IPS-15b (cell line): ENCODE results near the gene MVK.

Experiments
- H3K27me3 ChIP-seq: one replicate; pipeline ENCODE4 v1.6.1; 2013; ENCODE audit warnings: low read length; ENCODE audit not compliant: control insufficient read depth, insufficient read depth
- H3K36me3 ChIP-seq: one replicate; pipeline ENCODE4 v1.6.1; 2013; ENCODE audit warnings: low read length; ENCODE audit not compliant: control insufficient read depth, insufficient read depth
- H3K4me1 ChIP-seq: one replicate; pipeline ENCODE4 v1.6.1; 2013; ENCODE audit warnings: mild to moderate bottlenecking, low read length; ENCODE audit not compliant: control insufficient read depth, insufficient read depth
- H3K4me3 ChIP-seq: one replicate; pipeline ENCODE4 v1.5.1; 2013; ENCODE audit warnings: low read depth, low read length
- H3K9ac ChIP-seq: one replicate; pipeline ENCODE4 v1.6.1; 2013; ENCODE audit warnings: low read depth, mild to moderate bottlenecking, low read length
- H3K9me3 ChIP-seq: one replicate; pipeline ENCODE4 v1.6.1; 2013; ENCODE audit warnings: mild to moderate bottlenecking, low read length; ENCODE audit not compliant: control insufficient read depth, insufficient read depth

MVK gene

DNA sequence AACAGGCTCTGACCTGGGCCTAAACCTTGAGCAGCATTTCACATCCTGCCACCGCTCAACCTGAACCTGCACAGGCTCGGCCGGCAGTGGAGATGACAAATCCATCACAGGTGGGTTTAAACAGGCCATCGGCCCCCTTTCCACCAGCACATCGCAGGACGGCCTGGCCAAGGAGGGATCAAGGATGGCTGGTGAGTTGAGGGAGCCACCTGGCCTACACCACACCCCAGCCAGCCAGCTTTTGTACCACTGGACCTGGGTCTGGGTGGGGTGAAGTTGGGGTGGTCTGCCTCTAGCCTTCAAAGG lies 14.4 kb upstream of the MVK start:
- no peak overlapping the region for H3K4me3 ChIP-seq
- no peak overlapping the region for H3K9ac ChIP-seq
- H3K9me3 ChIP-seq, result no peaks in the 10 kb centered on the region
- H3K27me3 ChIP-seq, result no peaks in the 10 kb centered on the region
- peaks cover 10% of the 10 kb centered on the region for H3K36me3 ChIP-seq
- no peaks in the 10 kb centered on the region for H3K4me1 ChIP-seq

DNA sequence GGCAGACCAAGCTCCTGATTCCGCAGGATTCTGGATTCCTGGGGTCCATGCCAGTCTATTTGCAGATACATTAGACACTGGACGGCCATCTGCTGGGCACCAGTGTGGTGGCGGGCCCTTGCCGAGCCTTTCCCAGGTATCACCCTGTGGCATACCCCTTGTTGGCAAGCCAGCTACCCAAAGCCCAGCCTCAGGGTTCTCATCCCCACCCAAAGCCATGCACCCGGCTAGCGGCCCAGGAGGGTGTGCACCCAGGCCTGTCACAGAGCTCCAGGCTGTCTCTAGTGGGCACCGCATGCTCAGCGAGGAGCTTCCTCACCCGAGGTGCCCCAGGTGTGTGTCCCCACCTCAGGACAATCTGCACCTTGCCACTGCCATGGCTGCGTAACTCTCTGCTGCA lies 14.0 kb upstream of the MVK start:
- Histone ChIP-seq H3K27me3 (no peaks in the 10 kb centered on the region), H3K4me1 (no peaks in the 10 kb centered on the region), H3K4me3 (no peak overlapping the region), H3K36me3 (peaks cover 10% of the 10 kb centered on the region), H3K9ac (no peak overlapping the region), H3K9me3 (no peaks in the 10 kb centered on the region)

DNA sequence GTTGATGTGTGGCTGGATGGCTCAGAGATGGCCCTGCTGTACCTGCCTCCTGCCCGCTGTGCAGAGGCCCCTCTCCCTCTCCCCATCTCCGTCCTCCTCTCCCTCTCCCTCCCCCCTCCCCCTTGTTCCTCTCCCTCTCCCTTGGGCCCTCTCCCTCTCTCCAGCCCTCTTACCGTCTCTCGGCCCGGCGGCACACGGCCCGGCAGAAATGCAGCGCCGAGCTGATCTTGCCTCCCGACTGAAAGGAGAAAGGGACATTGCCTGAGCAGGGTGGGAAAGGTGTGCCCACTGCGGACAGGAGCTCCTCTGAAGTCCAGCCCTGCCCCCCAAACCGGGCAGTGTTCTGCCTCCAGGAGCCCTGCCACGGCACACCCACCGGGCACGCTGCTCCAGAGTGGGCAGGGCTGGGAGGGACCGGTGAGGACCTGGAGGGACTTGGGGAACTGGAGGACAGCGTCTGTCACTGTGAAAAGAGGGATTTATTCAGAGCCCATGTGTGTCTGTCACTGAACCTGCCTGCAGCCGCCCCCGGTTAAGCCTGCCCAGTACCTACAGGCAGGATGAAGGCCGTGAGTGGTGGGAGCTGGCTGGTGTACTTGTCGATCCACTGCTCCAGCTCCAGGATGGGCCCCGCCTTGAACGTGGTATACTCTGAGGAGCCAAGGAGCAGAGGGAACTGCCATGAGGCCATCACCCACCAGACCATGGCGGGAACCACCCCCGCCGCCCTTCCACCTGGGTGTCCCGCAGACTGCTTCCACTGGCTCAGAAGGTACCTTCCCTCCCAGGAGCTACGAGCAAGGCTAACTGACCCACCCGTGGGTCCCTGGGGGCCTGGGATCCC lies 12.5 kb upstream of the MVK start:
- no peaks in the 10 kb centered on the region for H3K4me1 ChIP-seq
- H3K36me3 ChIP-seq, result peaks cover 10% of the 10 kb centered on the region

DNA sequence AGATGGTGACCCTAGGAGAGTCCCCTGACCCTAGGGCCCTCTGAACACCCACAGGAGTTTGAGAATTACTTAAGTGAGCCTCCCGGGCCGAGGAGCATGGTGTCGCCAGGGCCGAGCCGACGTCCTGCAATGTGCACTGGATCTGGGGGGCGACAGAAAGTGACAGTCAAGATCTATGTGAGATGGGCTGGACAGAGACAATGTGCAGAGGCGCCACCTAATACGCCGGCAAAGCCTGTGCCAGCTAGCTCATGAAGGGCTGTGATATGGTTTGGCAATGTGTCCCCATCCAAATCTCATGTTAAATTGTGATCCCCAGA lies 11.9 kb upstream of the MVK start:
- Histone ChIP-seq H3K9ac (no peak overlapping the region), H3K27me3 (no peaks in the 10 kb centered on the region), H3K4me1 (no peaks in the 10 kb centered on the region), H3K9me3 (no peaks in the 10 kb centered on the region), H3K36me3 (peaks cover 10% of the 10 kb centered on the region), H3K4me3 (no peak overlapping the region)

More for the DNA sequence above, 12.5 kb upstream of the MVK start:
- no peak overlapping the region for H3K4me3 ChIP-seq
- H3K27me3 ChIP-seq, result no peaks in the 10 kb centered on the region
- H3K9me3 ChIP-seq, result no peaks in the 10 kb centered on the region
- H3K9ac ChIP-seq, result no peak overlapping the region

DNA sequence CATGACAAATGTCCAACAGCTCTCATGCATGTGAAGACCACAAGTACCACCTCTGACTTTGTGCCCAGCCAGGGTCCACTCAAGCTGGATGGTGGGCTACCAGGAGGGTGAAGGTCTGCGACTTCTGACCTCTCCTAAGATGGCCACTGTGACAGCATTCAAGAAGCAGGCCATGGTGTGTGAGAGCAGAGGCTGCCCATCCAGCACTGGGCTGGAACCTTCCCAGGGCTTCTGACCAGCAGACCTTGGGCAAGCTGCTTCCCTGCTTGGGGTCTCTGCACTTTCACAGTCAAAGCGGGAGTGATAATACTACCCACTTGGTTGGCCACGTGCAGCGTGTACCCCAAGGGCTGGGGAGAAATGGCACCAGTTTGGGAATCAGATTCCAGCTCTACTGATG lies 10.7 kb upstream of the MVK start:
- Histone ChIP-seq H3K27me3 (no peaks in the 10 kb centered on the region), H3K4me1 (no peaks in the 10 kb centered on the region), H3K9ac (no peak overlapping the region), H3K9me3 (no peaks in the 10 kb centered on the region), H3K4me3 (no peak overlapping the region), H3K36me3 (peaks cover 17% of the 10 kb centered on the region)

DNA sequence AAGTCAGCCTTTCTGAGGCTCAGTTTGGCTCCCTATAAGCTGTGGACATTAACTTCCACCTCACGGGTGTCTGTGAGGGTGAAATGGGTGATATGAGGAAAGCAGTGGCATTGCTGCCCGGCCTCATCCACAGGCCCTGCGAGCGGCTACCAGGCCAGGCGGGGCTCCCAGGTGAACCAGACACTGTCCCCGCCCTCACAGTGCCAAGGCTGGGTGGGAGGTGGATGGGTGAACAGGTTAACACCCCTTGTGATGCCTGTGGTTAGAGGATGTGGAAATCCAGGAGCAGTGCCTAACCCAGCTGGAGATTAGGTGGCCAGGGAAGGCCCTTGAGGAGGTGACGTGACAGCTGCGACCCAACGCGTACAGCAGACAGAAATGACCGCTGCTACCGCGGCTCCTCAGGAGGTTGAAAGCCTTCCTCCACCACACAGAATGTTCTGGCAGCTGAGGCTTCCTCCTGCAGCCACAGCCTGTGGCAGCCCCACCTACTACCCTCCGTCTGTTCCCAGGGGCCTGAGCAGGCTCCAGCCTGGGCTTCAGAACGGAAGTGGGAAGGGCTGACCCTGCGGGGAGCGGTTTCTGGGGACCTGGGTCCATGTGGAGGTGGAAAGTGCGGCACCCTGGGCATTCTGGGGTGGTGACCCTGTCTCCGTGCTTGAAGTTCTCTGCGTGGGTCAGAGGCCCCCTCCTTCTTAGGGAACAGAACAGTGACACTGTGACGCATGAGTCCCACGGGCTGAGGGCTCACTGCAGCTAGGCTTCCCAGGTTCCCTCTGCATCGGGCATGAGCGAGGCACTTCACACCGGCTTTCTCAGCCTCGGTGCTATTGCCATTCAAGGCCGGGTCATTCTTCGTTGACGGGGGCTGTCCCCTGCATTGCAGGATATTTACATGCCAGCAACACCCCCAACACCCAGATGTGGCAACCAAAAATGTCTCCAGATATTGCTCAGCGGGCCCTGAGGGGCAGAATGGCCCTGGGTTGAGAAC lies 10.0 kb upstream of the MVK start:
- H3K36me3 ChIP-seq, result peaks cover 17% of the 10 kb centered on the region
- no peak overlapping the region for H3K9ac ChIP-seq
- H3K27me3 ChIP-seq, result no peaks in the 10 kb centered on the region
- H3K4me1 ChIP-seq, result no peaks in the 10 kb centered on the region
- H3K9me3 ChIP-seq, result no peaks in the 10 kb centered on the region
- no peak overlapping the region for H3K4me3 ChIP-seq

DNA sequence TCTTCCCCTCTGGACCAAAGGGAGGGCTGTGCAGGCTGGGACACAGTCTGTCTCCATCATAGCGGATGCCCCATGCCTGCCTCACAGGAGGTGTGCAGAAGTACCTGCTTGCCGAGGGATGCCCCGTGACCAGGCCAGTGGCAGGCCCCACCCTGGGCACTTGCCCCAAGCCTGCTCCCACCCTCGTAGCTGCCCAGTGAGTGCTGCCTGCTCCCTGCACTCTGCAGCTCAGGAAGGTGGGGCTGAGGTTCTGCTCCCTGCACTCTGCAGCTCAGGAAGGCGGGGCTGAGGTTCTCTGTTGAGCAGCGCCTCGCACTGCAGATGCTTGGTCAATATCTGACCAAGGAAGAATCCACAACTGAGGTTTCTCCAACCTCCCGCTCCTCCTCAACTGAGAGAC lies 7.2 kb upstream of the MVK start:
- H3K36me3 ChIP-seq, result peaks cover 17% of the 10 kb centered on the region

DNA sequence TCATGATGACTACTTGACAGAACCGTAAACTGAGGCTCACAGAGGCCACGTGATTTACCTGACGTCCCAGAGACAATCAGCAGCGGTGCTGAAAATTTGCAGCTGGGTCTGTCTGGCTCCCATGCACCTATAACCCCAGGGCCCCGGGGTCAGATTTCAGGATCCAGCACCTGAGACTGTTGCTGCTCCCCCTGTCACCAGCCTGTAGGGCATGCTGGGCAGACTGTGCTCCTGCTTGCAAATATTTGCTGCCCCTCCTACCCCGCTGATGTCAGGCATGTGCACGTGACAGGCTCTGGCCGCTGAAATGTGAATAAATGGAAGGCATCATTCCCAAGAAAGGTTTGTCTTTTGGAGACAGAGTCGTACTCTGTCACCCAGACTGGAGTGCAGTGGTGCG lies 6.3 kb upstream of the MVK start:
- Histone ChIP-seq H3K4me1 (no peaks in the 10 kb centered on the region), H3K27me3 (no peaks in the 10 kb centered on the region), H3K9ac (no peak overlapping the region), H3K36me3 (peaks cover 17% of the 10 kb centered on the region), H3K4me3 (no peak overlapping the region), H3K9me3 (no peaks in the 10 kb centered on the region)

More for the DNA sequence above, 7.2 kb upstream of the MVK start:
- Histone ChIP-seq H3K9me3 (no peaks in the 10 kb centered on the region), H3K9ac (no peak overlapping the region), H3K4me1 (no peaks in the 10 kb centered on the region), H3K4me3 (no peak overlapping the region), H3K27me3 (no peaks in the 10 kb centered on the region)

DNA sequence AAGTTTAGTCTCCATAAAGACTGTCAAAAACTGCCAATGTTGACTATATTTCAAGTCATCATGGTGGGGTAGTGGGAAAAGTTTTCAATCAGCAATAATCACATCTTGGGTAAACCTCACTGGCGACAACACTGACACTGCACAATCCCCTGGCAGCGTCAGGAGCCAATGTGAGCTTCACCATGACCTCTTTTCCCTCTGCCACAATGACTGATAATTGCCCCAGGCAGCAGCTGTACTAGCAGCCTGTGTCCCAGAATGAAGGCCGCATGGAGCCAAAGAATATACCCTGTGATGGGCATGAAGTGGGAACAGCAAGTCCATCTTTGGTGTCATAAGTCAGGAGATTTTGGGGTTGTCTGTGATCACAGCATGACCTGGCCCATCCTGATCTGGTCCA lies 5.6 kb upstream of the MVK start:
- Histone ChIP-seq H3K9ac (no peak overlapping the region), H3K4me3 (no peak overlapping the region)

DNA sequence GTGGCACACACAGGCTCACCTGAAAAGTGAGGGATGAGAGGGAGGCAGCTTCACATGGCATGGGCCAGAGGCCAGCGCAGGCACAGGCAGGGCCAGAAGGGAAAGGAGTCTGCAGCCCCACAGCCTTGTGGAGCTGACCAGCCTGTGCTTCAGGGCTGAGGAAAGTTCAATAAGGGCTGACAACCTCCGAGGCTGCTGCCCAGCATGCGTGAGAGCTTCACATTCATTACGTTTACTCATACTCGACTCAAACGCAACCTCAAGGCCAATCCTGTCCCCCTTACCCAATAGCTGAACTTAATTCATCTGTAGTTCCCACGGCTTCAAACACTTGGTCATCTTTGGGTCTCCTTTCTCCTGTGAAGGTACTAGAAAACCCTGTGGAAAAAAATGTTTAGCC lies 5.1 kb upstream of the MVK start:
- Histone ChIP-seq H3K27me3 (no peaks in the 10 kb centered on the region), H3K4me3 (no peak overlapping the region), H3K9ac (no peak overlapping the region), H3K4me1 (peaks cover 3% of the 10 kb centered on the region), H3K9me3 (no peaks in the 10 kb centered on the region), H3K36me3 (peaks cover 11% of the 10 kb centered on the region)

More for the DNA sequence above, 5.6 kb upstream of the MVK start:
- no peaks in the 10 kb centered on the region for H3K9me3 ChIP-seq
- H3K27me3 ChIP-seq, result no peaks in the 10 kb centered on the region
- H3K4me1 ChIP-seq, result peaks cover 3% of the 10 kb centered on the region
- H3K36me3 ChIP-seq, result peaks cover 14% of the 10 kb centered on the region

DNA sequence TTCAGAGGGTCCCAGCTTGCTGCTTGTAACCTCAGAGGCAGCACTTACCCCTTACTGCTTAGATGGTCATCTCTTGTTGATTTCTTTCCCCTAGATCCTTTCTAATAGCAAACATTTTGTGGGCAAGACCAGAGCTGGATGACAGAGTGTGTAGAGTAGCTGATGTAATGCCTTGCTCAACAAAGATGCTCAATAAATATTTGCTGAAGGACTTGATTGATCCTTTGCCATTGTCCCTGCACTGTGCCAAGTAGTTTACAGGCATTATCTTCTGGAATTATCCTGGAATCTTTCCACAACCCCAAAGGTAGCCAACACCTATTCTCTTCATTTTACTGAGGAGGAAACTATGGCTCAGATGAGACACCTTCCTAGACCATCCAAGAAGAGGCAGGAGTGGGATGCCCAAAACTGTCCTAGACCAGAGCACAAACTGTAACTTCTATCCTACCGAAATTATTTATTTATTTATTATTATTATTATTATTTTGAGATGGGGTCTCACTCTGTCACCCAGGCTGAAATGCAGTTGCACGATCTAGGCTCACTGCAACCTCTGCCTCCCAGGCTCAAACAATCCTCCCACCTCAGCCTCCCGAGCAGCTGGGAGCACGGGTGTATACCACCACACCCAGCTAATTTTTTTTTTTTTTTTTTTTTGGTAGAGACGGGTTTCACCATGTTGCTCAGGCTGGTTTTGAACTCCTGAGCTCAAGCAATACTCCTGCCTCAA lies 1.7 kb upstream of the MVK start:
- Histone ChIP-seq H3K4me1 (peaks cover 3% of the 10 kb centered on the region), H3K9ac (no peak overlapping the region), H3K36me3 (peaks cover 5% of the 10 kb centered on the region), H3K4me3 (no peak overlapping the region), H3K27me3 (no peaks in the 10 kb centered on the region), H3K9me3 (no peaks in the 10 kb centered on the region)
